ENCODE data around the gene RPS8.

DNA sequence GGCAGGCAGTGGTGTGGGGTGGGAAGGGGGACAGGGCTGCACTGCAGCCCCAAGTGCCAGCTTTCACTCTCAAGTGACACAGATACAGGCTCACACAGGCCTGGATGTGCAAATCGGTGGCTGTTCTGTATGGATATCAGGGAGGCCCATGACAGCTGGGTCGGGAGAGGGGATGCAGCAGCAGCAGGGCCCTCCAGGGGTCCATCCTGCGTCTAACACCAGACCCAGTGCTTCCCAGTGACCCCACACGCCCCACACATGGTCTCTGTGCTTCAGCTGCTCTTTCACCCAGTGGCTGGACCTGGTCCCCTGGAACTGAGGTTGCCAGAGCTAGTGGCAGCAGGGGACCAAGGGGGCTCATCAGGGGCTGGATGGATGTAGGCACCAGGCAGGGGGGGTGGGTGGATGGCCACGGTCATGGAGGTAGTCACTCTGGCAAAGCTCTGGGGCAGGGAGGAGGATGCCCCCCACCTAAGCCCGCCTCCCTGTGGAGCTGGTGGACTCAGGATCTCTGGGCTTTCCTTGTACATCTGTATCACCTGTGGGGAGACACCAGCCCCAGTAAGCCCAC lies 46.9 kb downstream of the RPS8 start:
- TF ChIP-seq, protein P1, sequence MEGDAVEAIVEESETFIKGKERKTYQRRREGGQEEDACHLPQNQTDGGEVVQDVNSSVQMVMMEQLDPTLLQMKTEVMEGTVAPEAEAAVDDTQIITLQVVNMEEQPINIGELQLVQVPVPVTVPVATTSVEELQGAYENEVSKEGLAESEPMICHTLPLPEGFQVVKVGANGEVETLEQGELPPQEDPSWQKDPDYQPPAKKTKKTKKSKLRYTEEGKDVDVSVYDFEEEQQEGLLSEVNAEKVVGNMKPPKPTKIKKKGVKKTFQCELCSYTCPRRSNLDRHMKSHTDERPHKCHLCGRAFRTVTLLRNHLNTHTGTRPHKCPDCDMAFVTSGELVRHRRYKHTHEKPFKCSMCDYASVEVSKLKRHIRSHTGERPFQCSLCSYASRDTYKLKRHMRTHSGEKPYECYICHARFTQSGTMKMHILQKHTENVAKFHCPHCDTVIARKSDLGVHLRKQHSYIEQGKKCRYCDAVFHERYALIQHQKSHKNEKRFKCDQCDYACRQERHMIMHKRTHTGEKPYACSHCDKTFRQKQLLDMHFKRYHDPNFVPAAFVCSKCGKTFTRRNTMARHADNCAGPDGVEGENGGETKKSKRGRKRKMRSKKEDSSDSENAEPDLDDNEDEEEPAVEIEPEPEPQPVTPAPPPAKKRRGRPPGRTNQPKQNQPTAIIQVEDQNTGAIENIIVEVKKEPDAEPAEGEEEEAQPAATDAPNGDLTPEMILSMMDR (IDR thresholded peaks at IDR 0.05) = no peak
- no peak for TF ChIP-seq POLR2A (IDR thresholded peaks at IDR 0.05)
- TF ChIP-seq POLR2AphosphoS5 (IDR thresholded peaks at IDR 0.05) = no peak
